IPS-18c (cell line): ENCODE data around the gene THAP4.
"Not testable (repeated sequence)": the region's sequence is repeated elsewhere in the genome, so short reads cannot be mapped to it uniquely, and the experiment has no call there.

Experiments used
- H3K4me3 ChIP-seq: 2 replicates; pipeline ENCODE4 v1.7.0; 2013; ENCODE audit warnings: low read depth, mild to moderate bottlenecking, low read length, moderate library complexity; ENCODE audit not compliant: insufficient read depth
- H3K9me3 ChIP-seq: one replicate; pipeline ENCODE4 v1.6.1; 2013; ENCODE audit warnings: mild to moderate bottlenecking, low read length, moderate library complexity; ENCODE audit not compliant: control insufficient read depth, insufficient read depth

THAP4 gene

DNA sequence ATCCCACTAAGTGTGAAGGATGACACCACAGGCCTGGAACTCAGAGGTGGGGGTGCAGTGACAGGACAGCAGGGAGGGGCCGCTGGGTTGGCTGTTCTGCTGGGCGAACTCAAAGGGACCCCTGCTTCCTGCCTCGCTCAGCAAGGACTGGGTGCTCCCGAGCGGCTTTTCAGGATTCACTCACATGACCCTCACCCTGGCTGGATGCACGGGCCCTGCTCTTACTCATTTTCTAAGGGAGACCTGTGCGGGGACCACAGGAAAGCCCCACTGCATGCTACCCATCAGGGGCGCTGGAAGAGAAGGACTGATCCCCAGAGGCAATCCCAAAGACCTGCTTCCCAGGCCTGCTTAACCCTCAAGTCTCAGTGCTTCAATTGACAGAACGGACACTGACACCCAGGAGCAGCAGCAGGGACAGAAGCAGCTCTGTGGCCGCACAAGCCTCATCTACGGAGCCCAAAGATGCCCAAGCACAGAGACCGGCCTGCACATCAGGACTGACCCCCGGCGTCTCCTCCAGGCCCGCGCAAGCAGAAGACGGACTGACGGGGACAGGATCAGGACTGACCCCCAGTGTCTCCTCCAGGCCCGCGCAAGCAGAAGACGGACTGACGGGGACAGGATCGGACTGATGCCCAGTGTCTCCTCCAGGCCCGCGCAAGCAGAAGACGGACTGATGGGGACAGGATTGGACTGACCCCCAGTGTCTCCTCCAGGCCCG lies 29.6 kb downstream of the THAP4 start:
- Histone ChIP-seq H3K4me3 (no peak overlapping the region), H3K9me3 (no peaks in the 10 kb centered on the region)

DNA sequence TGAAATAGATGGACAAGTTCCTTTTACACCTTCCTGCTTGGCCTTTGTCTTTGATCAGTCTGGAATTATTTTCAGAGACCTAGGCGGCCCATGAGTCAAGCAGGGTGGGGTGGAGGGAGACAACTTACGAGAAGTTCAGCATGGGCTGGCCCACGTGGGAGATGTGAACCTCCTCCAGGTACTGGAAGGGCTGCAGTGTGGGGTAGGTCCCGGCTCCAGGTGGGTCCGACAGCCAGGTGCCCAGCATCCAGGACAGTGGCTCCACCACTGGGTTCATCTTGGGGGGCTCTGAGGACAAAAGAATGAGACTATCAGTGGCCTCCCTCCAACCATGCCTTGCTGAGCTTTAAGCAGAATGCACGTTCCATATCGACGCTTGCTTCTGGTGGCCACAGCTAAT lies 30.8 kb downstream of the THAP4 start:
- H3K9me3 ChIP-seq: no peaks in the 10 kb centered on the region
- no peak overlapping the region for H3K4me3 ChIP-seq

DNA sequence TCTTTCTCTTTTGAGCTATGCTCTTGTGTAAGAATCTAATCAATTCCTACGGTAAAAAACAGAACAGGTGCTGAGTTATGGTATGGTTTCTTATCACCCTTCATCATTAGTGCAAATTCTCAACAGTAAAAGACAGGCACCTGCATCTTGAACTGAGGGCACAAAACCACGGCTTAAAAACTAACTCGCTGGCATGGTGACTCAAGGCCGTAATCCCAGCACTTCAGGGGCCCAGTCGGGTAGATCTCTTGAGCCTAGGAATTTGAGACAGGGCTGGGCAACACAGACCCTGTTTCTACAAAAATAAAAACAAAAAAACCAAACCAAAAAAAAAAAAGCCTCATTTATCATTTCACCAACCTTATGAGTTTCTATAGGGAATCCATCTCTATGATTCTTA lies 33.3 kb downstream of the THAP4 start:
- Histone ChIP-seq H3K4me3 (no peak overlapping the region), H3K9me3 (no peaks in the 10 kb centered on the region)

DNA sequence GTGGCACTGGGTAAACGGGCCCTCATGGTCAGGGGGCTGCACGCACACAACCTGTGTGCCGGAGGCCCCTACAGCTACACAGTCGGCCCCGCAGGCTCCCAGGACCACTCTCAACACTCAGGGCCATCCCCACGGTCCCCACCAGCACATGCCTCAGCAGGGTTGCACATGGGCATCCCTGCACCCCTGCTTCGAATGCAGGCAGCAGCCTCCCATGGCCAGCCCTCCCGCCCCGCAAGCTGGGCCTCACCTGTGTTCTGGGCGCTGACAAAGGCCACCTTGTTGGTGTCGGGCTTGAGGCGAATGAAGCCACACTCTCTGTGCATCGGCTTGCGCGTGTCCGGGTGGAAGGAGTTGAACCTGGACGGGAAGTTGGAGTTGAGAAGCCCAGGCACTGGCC lies 34.2 kb downstream of the THAP4 start:
- H3K9me3 ChIP-seq: no peaks in the 10 kb centered on the region
- H3K4me3 ChIP-seq: no peak overlapping the region

DNA sequence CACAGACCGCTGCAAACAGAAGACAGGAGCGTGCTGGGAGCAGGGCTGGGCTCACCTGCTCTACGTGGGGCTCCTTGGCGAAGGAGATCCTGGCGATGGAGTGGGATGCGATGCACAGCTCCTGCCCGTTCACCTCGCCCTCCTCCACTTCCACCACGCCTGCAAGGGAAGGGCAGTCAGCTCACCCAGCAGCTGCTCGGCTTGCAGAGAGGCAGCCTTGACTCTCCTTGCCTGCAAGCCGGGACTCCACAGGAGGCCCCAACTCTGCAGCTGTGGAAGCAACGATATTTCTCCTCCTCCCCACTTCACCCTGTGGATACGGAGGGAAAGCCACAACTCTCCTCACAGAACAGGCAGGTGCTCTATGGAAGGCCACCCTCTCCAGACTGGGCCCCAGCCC lies 35.1 kb downstream of the THAP4 start:
- H3K9me3 ChIP-seq: no peaks in the 10 kb centered on the region
- H3K4me3 ChIP-seq: no peak overlapping the region

DNA sequence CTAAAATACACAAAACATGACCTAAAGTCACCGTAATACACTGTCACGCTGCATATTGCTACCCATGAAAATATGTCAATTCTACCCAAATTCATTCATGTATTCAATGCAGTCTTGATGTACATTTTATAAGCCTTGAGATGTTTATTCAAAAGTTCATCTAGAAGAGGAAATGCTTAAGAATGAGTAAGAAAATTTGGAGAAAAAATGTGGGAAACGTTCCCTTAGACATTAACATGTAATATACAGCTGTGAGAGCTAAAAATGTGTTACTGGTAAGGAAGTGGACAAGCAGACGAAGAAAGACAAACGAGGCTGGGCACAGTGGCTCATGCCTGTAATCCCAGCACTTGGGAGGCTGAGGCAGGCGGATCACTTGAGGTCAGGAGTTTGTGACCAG lies 37.3 kb downstream of the THAP4 start:
- no peaks in the 10 kb centered on the region for H3K9me3 ChIP-seq

DNA sequence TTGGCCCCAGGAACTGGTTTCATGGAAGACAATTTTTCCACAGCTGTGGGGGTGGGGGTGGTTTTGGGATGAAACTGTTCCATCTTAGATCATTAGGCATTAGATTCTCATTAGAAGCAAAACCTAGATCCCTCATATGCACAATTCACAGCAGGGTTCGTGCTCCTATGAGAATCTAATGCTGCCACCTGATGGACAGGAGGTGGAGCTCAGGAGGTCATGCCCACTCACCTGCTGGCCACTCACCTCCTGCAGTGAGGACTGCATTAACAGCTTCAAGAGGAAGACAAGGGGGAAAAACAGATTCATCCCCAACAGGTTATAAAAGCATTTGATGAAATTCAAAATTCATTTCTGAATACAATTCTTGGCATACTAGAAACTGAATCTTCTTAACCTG lies 38.5 kb downstream of the THAP4 start:
- Histone ChIP-seq H3K4me3 (no peak overlapping the region), H3K9me3 (no peaks in the 10 kb centered on the region)

More for the DNA sequence above, 37.3 kb downstream of the THAP4 start:
- H3K4me3 ChIP-seq: no peak overlapping the region

DNA sequence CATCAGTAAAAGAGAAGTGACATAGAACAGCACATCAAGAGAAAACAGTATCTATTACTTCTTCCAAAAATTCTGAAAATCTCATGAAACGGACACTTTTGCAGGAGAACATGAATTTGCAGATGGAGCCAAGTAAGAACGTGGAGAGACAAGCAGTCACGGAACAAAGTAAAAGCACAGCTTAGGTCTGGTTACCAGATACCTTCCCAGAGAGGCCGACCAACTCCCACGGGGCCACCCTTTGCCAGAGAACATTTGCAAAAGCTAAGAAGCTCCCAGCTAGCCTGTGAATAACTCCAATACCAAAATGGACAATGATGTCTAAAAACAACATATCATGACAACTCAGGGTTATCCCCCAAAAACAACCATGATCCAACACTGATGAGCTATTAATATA lies 38.9 kb downstream of the THAP4 start:
- H3K4me3 ChIP-seq: no peak overlapping the region
- H3K9me3 ChIP-seq: no peaks in the 10 kb centered on the region

DNA sequence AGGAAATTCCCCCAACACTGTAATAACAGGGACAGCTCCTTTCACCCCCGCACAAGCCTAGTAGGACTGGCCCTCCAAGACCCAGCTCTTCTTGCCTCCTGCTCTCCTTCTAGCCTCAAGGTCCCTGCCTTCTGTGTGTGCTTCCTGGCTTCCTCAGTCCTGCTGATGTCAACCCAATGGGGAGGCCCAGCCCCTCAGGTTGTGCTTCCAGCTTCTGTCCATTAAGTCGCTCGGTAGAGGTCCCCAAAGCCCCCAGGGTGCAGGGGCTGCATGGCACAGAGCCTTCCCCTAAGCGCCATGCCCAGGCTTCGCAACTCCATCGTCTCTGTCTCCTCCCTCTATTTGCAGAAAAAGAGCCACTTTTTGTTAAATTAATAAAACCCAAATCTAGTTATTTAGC lies 39.4 kb downstream of the THAP4 start:
- Histone ChIP-seq H3K9me3 (no peaks in the 10 kb centered on the region), H3K4me3 (no peak overlapping the region)

DNA sequence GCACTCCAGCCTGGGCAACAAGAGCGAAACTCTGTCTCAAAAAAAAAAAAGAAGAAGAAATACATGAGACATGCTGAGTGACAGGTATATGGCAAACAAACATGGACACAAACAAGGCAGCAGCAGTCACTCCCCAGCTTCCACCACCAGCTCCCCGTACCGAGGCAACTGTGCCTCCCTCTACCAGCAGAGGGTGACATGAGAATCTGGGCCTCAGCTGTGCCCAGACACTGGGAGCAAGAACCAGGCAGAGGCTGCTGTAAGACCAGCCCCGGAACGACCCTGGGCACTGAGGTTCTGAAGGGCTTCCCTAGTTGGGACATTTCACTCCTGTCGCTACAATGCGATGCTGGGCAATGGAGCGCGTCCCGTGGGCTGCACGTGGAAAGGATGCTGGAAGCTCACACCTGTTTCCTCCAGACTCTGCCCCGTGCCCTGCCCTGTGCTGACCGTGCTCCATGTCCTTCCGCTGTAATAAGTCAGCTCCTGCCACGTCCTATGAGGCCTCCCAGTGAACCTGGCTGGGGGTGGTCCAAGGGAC lies 41.3 kb downstream of the THAP4 start:
- H3K4me3 ChIP-seq: no peak overlapping the region
- H3K9me3 ChIP-seq: no peaks in the 10 kb centered on the region

DNA sequence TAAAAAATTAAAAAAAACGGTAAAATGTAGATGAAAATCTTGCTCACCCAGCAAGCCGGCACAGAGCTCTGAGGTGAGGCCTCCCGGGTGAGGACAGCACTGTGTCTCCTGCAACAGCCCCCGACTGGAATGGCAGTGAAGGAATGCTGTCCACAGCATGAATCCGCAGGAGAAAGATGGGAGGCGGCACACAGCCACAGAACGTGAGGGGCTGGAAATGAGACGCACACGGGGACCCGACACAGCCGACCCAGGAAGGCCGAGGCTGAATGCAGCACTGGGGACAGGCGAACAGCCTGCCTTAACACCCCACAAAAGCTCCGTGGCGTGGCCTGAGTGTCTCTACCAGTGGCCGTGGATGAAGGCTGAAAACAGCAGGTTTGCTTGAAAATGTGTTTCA lies 43.7 kb downstream of the THAP4 start:
- Histone ChIP-seq H3K9me3 (no peaks in the 10 kb centered on the region), H3K4me3 (no peak overlapping the region)

DNA sequence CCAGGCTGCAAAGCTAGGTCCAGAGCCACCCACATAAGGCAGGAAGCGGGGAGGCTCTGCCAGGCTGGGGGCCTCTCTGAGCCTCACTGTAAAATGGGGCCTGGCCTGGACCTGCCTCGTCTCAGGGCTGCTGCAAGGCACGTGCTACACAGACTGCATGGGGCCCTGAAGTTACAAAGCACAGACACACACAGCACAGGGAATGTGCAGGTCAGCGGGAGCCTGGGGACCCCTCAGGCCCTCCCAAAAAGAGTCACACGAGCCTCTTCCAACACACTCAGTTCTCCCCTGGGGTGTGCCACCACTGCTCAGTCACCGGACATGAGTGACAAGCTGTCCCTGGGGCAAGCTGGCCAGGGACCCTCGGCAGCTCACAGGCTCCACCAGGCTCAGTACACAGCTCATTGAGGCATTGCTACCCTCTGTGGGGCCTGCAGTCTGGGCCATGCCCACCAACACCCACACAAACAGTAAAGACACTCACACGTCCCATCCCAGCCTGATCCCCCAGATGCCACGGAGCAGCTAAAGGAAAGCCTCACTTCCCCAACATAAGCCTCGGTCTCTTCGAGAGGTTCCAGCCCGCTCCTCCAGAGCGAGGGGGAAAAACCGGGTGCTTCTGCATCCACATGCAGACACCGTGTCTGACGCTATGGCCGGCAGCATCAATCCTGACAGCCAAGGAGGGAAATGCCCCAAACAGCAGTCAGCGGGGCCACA lies 44.7 kb downstream of the THAP4 start:
- Histone ChIP-seq H3K4me3 (no peak overlapping the region), H3K9me3 (peaks cover 2% of the 10 kb centered on the region)

DNA sequence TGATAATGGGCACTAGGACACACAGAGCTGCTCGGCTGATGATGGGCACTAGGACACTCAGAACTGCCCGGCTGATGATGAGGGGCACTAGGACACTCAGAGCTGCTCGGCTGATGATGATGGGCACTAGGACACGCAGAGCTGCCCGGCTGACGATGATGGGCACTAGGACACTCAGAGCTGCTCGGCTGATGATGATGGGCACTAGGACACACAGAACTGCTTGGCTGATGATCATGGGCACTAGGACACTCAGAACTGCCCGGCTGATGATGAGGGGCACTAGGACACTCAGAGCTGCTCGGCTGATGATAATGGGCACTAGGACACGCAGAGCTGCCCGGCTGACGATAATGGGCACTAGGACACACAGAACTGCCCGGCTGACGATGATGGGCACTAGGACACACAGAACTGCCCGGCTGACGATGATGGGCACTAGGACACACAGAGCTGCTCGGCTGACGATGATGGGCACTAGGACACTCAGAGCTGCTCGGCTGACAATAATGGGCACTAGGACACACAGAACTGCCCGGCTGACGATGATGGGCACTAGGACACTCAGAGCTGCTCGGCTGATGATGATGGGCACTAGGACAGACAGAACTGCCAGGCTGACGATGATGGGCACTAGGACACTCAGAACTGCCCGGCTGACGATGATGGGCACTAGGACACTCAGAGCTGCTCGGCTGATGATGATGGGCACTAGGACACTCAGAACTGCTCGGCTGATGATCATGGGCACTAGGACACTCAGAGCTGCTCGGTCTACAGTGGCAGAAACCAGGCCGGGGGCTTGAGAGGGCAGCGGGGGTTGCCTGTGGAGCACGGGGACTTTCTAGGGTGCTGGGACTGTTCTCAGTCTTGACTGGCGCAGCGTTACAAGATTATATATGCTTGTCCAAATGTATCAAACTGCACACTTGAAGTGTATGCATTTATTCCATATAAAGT lies 46.2 kb downstream of the THAP4 start:
- H3K9me3 ChIP-seq, H3K4me3 ChIP-seq: not testable (repeated sequence)

DNA sequence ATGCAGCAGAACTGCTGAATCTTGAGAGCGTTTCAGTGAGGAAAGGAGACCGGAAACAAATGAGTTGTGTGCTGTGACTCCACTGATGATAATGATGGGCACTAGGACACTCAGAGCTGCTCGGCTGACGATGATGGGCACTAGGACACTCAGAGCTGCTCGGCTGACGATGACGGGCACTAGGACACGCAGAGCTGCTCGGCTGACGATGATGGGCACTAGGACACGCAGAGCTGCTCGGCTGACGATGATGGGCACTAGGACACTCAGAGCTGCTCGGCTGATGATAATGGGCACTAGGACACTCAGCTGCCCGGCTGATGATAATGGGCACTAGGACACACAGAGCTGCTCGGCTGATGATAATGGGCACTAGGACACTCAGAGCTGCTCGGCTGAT lies 47.1 kb downstream of the THAP4 start:
- not testable (repeated sequence) for H3K4me3 ChIP-seq

DNA sequence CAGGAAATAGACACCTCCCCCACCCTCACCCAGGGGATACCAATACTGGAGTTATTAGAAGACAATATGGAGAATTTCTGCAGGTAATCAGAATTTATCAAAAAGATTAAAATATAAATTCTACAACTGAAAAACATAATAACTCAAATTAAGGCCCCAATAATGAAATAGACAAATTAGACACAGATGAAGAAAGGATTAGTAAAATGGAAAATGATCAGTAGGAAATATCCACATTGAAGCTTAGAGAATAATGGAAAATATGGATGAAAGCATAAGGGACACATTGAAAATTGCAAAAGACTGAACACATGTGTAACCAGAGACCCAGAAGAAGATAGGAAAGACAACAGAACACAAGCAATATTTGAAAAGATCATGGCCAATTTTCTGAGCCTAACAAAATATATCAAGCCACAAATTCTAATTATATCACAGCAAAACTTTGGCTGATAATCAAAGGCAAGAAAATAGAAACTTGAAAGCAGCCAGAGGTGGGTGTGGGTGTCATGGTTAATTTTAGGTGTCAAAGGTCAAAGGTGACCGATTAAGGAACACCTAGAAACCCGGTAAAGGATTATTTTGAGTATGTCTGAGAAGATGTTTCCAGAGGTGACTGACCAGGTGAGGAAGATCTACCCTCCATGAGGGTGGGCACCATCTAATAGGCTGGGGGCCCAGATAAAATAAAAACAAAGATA lies 50.2 kb downstream of the THAP4 start:
- Histone ChIP-seq H3K4me3 (no peak overlapping the region), H3K9me3 (peaks cover 4% of the 10 kb centered on the region)

More for the DNA sequence above, 47.1 kb downstream of the THAP4 start:
- not testable (repeated sequence) for H3K9me3 ChIP-seq

DNA sequence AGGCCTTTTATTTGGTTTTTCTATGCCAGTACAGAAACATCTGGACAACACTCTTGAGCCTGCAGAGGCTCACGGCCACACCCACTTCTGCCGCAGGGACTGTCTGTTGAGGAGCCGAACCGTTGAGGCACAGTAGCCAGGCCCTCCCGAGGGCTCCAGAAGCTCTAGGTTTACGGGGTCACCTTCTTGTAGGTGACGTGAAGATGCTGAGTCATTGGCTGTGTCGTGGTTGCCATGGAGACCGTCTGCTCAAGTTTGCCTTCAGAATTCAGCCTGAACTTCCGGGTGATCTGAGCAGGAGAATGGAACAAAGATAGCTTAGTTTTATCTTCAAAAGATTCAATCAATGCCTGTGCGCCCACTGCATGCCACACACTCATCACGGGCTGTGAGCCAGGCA lies 52.5 kb downstream of the THAP4 start:
- Histone ChIP-seq H3K9me3 (peaks cover 4% of the 10 kb centered on the region), H3K4me3 (no peak overlapping the region)

DNA sequence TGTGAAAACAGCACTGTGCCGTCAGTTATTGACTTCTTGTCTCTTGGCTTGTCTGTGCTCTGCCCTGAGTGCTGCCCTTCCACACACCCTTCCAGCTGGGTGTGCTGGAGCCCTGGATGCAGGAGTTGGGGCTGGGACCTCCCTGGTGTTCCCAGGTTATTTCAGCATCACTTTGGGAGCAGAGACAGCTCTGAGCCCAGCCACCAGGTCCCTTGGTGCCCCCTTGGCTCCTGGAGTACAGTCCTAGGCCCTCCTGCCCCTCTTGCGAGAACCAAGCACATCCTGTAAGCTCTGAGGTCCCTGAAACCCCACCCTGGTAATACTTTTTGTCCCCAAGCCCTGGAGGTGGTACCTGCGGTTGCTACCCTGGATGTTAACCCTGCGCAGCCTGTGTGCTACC lies 54.2 kb downstream of the THAP4 start:
- H3K9me3 ChIP-seq: peaks cover 4% of the 10 kb centered on the region
- no peak overlapping the region for H3K4me3 ChIP-seq
